Measurements from ENCODE around the gene SLC6A2.
"Not testable (repeated sequence)": the region's sequence is repeated elsewhere in the genome, so short reads cannot be mapped to it uniquely, and the experiment has no call there.

Gene SLC6A2

DNA sequence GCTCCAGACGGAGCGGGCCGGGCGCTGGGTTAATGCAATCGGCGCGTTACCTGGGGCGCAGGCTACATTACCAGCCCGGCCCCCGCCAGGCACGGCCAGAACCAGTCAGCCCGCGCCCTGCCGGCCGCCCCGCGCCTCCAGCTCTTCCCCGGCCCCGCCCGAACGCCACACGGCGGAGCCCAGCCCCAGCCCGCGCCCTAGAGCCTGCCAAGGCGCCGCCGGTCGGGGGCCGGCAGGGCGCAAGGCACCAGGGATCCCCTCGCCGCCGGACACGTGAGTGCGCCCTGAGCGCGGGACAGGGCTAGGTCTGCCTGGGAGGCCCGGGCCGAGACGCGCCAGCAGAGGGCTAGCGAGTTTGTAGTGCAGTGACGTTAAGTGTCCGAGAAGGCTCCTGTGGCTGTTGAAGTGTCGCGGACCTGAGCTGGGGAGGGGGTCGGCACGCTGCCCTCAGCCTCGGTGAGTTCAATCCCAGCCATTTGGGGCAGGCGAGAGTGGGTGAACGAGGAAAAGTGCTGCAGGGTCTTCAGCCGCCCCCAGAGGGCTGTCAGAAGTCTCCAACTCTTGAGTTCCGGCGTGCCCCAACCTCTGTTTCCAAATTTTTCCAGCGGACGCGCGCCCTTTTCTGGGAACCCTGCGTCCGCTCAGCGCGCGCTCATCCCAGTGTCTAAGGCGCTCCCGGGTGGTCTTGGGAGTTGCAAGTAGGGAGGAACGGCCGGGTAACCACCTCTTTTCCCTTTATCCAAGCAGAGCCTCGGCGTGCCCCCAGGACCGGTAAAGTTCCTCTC is at the start of gene SLC6A2:
SLC6A2 (plus strand) TSS at position 92 of the 785 bp plus-strand sequence. CDS start 707 bp downstream, outside the sequence.
- FAIRE-seq: no peak

DNA sequence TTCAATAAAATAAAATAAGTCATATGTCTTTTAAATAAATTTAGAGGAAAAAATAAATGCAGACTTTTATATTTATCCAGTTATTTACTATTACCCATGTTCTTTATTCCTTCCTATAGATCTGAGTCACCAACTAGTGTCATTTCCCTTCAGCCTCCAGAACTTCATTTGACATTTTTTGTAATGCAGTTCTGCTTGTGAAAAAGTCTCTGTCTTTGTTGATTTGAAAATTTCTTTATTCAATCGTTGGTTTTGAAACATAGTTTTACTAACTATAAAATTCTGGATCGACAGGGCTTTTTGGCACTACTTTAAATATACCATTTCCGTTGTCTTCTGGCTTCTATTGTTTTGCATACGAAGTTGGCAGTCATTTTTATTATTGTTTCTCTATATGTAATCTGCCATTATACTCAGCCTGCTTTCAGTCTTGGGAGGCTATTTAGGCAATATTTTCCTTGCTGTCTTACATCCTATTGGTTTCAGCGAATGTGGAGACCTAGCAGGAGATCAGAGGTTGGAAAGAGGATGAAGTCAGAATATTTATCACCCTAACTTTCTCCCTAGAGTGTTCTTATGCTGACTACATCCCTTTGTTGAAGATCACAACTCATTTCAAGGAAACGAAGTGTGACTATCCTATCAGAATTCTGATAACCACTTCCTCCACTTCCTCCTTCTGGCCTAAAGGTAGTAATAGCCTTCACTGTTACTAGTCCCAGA is 42.0 kb upstream of the SLC6A2 start:
- FAIRE-seq: no peak

DNA sequence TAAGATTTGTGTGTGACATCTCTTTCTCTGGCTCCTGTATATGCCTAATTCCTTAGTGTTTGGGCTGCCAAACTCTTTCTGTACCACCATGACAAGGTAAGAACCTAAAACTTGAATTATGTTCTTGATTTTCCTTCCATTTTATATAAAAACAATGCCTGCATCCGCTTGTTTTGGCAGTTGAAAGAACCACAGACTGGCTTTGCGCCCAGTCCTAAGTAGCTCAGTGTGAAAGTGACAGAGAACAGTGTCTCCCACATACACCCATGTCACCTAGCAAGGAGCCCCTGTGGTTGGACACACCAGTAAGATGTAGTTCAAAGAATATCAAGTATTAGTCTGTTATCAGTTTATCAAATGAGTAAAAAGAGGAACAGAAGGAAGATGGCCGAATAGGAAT is 40.7 kb upstream of the SLC6A2 start:
- no peak for FAIRE-seq

DNA sequence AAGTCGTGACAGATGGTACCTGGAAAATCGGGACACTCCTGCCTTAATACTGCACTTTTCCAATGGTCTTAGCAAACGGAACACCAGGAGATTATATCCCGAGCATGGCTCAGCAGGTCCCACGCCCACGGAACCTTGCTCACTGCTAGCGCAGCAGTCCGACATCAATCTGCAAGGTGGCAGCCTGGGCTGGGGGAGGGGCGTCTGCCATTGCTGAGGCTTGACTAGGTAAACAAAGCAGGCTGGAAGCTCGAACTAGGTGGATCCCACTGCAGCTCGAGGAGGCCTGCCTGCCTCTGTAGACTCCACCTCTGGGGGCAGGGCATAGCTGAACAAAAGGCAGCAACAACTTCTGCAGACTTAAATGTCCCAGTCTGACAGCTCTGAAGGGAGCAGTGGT is 40.1 kb upstream of the SLC6A2 start:
- FAIRE-seq: not testable (repeated sequence)

DNA sequence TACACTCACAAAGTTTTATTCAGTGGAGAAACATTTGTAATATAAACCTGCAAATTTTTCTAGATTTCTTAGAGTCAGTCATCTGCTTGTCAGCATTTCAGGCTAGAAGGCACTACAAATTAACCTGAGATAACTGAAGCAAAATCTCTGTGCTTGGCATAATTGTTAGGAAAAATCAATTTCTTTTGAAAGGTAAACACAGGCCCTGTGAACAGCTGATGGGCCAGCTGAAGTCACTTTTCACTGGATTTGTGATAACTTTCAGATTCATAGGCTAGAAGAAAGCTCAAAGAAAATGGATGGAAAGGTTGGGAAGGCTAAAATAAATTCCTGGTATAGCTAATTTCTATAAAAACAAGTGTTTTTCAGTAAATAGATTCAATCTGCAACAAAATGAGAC is 34.0 kb upstream of the SLC6A2 start:
- FAIRE-seq: no peak

DNA sequence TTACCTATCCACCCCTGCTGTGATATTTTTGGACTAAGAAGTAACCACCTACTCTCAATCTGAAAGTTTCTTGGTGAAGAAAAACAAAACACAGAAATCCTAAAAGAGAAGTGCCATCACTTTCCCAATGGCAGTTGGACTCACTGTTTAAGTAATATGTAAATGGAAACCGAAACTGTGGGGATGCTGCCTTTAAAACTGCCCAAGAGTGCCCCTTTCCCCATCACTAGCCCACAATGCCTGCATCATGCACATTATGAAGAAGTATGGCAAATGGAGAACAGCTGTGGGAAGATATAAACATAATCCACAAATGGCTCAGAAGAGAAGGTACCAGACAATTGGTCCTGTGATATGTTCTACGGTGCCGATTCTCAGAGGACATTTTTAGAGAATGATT is 33.5 kb upstream of the SLC6A2 start:
- FAIRE-seq: no peak

DNA sequence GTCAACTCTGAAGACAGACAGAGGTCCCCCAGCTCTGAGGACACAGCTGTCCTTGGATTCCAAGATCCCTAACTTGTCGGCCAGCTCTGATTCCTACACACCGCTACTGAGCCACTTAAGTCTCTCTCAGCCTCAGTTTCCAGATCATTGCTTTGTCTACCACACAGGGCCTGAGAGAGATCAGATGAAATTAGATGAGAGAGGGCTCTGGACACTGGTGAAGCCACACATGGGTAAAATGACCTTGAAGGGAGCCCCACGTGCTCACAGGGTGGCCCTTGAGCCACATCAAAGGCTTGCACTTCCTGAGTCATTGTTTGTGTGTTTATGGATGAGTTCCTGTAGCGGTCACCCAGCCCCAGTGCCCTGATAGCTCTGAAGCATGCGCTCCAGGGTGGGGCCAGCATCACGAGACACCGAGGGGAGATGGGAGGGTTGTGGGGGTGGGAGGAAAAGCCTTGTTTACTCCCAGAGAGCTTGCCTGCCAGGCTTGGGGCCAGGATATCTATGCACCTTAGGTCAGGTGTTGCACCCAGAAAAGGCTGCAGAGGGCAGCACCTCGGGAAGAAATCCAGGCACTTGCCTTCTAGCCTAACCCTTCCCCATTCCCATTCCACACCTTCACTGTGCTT is 32.7 kb upstream of the SLC6A2 start:
- FAIRE-seq: no peak

DNA sequence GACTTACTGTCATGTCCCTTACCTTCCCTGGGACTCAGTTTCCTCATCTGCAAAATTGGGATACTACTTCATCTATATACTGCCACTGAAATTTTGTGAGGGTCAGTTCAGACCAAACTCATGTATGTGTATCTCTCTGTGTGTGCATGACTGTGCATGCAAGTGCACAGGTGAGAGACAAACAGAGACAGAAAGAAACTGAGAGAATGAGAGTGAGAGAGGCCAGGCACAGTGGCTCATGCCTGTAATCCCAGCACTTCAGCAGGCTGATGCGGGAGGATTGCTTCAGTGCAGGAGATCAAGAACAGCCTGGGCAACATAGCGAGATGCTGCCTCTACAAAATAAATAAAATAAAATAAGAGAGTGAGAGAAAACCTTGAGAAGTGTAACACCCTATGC is 32.1 kb upstream of the SLC6A2 start:
- FAIRE-seq: no peak

DNA sequence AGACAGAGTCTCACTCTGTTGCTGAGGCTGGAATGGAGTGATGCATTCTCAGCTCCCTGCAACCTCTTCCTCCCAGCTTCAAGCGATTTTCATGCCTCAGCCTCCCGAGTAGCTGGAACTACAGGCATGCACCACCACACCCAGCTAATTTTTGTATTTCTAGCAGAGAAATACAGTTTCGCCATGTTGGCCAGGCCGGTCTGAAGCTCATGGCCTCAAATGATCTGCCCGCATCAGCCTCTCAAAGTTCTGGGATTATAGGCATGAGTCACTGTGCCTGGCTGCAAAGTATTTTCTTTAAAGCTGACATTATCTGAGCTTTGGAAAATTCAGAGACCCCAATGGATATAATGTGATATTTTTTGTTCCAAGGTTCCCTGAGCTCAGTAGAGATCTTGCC is 31.1 kb upstream of the SLC6A2 start:
- no peak for FAIRE-seq

DNA sequence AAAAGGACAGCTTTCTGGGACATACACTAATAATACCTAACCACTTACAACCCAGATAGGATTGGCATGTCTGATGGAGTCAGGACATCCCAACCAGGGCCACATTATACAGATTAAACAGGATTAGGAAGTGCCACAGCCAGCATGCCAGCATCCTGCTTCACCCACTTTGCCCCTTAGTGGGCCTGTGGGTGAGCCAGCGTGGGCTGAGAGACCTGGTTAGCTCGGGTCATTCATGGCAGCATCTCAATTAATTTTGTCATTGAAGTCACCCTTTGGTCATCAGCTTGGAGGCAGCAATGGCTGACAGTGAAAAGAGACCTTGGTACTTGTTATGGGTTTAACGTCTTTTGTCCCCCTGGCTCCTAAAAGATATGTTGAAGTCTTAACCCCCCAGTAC is 29.9 kb upstream of the SLC6A2 start:
- FAIRE-seq: no peak

DNA sequence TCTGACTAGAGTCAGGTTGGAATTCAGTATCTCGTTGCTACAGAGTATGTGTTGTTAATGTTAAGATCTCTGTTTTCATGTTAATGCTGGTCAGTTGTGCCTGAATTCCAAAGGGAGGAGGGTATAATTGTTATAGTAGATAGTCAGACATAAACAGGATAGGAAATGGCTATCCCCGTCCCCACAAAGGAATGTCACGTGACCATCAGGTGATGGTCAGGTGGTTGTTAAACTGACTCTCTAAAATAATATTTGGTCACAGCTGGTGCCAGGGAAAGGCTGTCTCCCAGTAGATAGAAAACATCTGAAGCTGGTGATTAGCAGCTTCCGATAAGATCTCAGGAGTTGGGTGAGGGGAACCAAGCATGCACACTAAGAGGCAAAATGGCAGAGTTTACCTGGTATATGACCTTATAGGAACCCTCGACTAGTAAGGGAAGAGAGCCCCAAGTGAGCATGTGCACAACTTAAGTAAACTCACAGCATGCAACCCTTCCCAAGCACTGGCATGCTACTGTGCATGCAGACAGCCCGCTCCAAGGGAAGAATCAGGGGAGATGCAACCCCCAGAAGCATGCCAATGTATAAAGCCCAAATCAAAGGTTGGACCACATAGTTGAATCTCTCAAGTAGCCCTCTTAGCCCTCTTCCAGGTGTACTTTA is 27.4 kb upstream of the SLC6A2 start:
- FAIRE-seq: no peak

DNA sequence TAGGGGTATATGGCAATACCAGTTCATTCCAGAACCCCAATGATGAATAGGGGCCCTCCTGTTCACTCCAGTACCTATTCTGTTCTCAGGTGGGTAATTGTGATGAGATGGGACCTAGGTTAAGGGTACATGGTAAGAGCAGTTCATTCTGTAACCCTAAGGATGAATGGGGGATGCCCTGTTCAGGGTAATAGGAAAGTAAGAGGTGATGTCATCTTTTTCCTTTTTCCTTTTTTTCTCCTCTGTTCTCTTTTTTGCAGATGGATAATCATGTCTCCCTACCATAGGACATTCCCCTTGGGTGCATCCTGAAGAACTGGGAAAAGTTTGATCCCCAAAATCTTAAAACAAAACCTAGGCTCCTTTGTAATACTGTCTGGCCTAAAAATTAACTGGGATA is 25.0 kb upstream of the SLC6A2 start:
- FAIRE-seq: no peak

DNA sequence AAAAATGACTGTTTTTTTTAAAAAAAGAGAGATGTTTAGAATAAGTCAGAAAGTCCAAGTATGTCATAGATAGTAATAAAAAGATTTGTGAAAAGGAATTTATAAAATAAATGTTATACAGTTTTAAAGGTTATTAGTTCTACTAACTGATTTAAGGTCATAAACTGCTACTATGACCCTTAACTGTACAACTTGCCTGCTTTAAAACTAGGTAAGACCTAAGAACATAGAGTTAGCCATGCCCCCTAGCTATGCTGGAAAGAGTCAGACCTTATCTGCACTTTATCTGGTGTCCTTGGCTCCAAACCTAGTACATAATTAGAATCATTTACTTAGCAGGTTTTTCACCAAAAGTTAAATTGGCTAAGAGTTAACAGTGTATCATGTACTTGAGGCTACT is 23.5 kb upstream of the SLC6A2 start:
- FAIRE-seq: peak; percentile 9

DNA sequence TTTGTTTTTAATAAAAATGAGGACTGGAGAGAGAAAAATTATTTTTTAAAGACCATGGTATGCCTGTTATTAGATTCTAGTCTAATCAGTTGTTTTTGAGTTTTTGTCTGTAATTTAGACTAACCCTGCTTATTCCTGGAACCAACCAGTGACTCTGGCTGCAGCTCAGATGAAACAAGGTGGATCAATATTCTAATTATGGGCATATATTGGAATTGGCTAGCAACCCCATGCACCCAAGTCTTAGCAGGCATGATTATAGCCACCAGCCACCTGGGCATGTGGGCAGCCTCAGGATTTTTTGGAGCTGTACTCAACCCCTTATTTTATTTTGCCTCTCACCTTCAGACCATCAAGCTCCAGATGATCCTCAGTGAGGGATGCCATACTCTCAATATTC is 21.6 kb upstream of the SLC6A2 start:
- no peak for FAIRE-seq

DNA sequence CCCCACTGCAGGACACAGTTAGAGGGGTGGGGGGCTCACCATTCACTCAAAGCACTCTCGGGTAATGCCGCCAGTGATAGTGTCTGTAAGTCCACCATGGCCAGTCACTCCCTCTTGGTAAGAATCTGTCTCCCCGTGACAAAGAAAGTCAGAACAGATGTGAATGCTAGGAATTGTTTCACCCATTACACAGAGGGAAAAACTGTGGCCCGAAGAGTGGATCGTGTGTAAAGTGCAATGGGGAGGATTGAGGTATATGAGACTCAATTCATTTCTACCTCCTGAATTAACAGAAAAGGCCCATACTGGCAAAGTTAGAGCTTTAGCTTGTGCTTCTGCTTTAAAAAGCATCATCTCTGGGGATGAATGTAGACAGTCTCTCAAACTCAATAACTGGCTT is 17.5 kb upstream of the SLC6A2 start:
- no peak for FAIRE-seq

DNA sequence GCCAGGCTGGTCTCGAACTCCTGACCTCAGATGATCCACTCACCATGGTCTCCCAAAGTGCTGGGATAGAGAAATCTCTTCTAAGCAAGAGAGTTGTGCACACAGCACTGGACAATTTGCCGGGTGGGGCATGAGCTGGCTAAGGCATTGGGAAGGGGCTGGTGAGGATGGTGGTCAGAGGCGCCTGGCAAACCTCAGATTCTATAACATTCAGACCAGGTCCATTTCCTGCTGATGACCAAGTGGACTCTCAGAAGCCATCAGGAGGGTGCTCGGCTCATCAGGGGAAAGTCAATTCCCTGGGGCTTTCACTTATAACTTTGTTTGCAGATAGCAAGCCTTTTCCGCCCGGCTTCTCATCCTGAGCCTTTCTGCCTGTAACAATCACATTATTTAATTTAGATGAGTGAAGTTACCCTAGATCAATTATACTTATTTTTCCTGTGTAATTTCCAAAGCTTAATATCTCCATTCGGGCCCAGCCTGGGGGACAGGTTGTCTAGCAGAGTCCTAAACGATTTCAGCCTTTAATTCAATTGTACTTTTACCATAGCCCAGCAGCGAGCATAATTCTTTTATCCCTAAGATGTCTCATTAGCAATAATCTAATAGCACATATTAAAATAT is 15.0 kb upstream of the SLC6A2 start:
- no peak for FAIRE-seq

DNA sequence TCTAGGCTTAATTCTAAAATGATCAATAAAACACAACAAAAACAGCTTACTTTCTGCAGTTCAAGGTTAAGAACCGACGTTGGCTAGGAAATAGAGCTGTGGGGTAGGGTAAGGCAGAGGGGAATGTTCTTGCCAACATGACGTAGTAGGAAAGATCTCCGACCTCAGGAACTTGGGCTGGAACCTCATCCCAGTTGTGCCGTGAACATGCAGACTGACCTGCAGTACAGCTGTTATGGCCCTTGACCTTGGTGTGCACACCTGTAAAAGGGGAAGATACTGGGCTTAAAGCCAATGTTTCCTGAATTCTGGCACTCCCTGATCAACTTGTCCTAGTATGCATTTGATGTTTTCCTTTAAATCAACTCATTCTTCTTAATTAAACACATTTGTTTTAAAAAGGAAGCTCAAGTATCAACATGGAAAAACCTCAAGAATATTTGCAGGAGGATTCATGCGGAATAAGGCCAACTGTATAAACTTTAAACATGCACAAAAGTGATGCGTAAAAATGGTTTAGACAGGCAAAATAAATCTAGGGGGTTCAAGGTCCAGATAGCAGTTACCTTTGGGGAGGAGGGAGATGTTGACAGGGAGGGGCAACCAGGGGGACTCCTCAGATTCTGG is 14.2 kb upstream of the SLC6A2 start:
- FAIRE-seq: no peak

DNA sequence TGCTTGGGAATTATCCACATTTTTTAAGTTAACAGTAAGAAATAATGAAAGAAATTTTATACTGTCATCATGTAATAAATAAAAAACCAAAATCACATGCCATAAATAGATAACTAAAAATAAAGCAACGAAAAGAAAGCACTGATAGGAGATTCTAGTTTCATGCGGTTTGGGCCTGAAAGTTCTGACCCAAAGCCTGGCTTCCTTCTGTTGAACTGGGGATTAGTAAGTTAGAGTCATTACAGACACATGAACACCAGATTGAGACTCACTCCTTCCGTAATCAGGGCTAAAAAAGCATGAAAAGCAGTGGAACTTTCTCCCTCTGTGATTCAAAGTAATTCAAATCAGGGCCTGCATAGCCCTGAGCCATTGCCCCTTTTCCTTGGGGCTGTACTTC is 13.2 kb upstream of the SLC6A2 start:
- no peak for FAIRE-seq

DNA sequence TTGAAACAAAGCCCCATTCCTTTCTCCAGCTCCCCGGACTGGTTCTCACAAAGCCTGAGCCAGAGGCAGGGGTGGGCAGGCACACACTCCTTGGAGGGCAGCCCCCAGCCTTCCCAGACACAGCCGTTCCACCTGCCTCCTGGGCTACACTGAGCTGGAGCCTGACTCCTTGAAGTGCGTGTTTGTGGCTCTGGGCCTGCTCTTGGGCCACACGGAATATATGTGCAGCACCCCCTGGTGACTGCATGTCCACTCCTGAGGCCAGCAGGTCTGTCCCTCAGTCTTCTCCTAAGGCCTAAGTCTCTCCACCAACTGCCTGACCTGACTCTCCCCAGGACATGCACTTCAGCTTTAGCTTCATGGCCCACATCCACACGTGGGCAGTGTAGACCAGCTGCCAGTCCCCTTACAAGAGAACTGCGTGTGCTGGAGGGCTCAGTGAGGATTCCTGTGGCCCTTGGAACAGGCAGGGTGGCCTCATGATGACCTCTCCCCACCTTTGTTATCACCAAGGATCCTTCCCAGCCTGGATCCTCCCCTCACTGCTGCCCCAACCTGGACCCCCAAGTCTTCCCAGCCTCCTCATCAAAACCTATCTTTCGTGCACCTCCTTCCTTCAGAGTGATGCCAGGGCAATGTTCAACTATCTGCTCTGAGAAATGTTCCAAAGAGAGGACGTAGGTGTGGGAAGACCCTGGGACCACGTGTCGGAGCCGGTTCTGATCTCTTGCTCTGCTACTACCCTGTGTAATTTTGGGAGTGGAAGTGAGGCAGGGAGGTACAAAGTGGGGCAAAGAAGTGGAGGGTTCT is 12.4 kb upstream of the SLC6A2 start:
- FAIRE-seq: no peak

DNA sequence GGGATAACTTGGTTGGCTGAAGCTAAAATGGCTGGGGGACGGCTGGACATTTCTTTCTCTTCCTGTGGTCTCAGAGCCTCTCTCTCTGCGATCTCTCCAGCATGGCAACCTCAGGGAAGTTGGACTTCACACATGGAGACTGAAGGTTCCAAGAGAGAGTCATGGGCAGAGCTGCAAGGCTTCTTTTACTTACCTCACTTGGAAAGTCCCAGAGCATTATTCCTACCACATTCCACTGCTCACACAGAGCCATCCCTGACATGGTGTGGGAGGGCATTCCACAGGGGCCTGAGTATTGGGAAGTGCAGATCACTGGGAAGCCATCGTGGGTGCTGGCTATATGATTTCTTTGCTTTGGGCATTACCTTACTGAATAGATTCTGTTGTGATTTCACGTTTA is 9.8 kb upstream of the SLC6A2 start:
- FAIRE-seq: no peak

DNA sequence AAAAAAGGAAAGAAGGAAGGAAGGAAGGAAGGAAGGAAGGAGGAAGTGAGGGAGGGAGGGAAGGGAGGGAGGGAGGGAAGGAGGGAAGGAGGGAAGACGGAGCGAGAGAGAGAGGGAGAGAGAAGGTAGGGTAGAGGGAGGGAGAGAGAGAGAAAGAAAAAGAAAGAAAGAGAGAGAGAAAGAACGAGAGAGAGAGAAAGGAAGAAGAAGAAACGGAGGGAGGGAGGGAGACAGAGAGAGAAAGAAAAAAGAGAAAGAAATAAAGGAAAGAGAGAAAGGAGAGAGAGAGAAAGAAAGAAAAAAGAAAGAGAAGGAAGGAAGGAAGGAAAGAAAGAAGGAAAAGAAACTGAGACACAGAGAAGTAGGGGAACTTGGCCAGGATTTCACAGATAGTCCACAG is 8.4 kb upstream of the SLC6A2 start:
- FAIRE-seq: no peak

DNA sequence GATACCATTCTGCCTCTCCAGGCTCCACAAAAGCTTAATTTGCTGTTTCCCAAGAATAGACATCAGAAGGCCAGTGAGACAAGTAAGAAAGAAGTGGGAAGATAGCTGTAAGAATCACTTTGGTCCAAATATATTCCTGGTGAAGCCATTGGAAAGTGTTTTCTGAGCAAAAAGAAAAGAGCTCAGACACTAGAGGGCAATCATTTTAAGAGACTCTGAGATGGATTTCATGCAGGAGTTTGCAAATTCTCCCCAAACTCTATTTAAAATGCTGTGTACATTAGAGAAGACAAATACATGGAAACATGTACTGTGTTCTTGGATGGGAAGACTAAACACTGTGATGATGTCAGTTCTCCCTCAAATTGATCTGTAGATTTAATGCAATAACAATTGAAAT is 8.0 kb upstream of the SLC6A2 start:
- no peak for FAIRE-seq

Measured in TTC549 (cell line).